ENCODE results near the gene CCDC50. TPM values are rescaled to one million over a fixed set of nuclear protein-coding genes. Genes with fewer than 3 reads are reported as not detected.

CCDC50 gene
- total RNA-seq, 1 donor from 2014 or later: 34.1 TPM

DNA sequence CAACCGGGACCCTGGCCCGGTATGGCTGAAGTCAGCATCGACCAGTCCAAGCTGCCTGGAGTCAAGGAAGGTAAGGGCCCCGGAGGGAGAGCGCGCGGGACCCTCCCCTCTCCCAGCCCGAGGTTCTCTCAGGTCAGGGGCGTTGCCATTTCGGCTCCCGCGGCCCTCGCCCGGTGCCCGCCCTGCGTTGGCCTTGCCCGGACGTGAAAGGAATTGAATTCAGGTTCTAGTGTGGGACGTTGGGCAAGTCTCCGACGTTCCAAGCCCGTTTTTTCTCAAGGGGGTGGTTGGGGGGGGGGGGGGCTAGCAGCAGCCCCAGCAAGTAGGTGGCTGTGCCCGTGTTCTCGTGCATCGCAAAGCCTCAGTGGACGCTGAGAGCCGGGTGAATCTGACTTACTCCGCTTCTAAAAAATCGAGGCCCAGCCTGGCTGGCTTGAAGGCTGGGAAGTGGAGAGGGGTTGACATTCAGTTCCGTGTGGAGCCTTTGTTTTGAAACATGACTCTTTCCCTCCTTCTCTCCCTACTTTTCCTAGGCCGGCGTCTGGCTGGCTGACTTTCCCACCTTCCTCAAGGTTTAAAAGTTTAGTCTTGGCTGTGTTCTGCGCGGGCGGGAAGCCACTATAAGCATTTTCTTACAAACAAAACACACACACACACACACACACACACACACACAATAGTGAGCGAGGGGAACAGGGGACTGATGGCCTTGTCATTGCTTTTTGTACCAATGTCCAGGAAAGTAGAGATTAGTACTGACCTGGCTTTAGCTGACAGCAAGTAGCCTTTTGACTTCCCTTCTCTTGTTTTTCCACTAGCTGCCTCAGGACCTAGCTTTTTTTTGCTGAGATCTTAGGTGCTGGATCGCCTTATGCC, 698 bp downstream of the CCDC50 start, which contains the start of gene UTS2B:
Gene UTS2B (minus strand): TSS at position 873 of the 876 bp plus-strand sequence. CDS start 48,337 bp downstream, outside the sequence.
- Mint-ChIP-seq H3K4me1 (peaks cover 18% of the 10 kb centered on the region), H3K9me3 (no peaks in the 10 kb centered on the region), H3K27me3 (peaks cover 18% of the 10 kb centered on the region), H3K27ac (peak within 1 kb of the TSS; percentile 82), H3K36me3 (ENCODE audit: low read depth) (peaks cover 2% of the 10 kb centered on the region), H3K4me3 (peak within 1 kb of the TSS; percentile 82)
- peak; percentile 75 for DNase-seq
- intact Hi-C loops (cut with micrococcal nuclease): loop anchor here (1.0 kb wide), 1 partner anchor 7 kb away; no protein-coding TSS in a partner anchor

GRCh38 chr3:191330530-191331048, 1.4 kb downstream of the CCDC50 start:
- Mint-ChIP-seq H3K9me3 (no peaks in the 10 kb centered on the region), H3K27ac (peak overlapping the region; percentile 82), H3K27me3 (peaks cover 18% of the 10 kb centered on the region), H3K36me3 (ENCODE audit: low read depth) (peaks cover 2% of the 10 kb centered on the region), H3K4me3 (peak overlapping the region; percentile 82), H3K4me1 (peaks cover 18% of the 10 kb centered on the region)
- no peak for DNase-seq
- intact Hi-C loops (cut with micrococcal nuclease): no loop called here

- no peak overlapping the region for H3K27ac Mint-ChIP-seq
- no peak for DNase-seq
- peaks cover 2% of the 10 kb centered on the region for H3K36me3 Mint-ChIP-seq (ENCODE audit: low read depth)
- peaks cover 18% of the 10 kb centered on the region for H3K27me3 Mint-ChIP-seq
- H3K9me3 Mint-ChIP-seq: no peaks in the 10 kb centered on the region
- intact Hi-C loops (cut with micrococcal nuclease): no loop called here
- H3K4me1 Mint-ChIP-seq: peaks cover 18% of the 10 kb centered on the region
- peak overlapping the region; percentile 82 for H3K4me3 Mint-ChIP-seq
Observed at GRCh38 chr3:191331388-191331787, 2.2 kb downstream of the CCDC50 start.

DNA sequence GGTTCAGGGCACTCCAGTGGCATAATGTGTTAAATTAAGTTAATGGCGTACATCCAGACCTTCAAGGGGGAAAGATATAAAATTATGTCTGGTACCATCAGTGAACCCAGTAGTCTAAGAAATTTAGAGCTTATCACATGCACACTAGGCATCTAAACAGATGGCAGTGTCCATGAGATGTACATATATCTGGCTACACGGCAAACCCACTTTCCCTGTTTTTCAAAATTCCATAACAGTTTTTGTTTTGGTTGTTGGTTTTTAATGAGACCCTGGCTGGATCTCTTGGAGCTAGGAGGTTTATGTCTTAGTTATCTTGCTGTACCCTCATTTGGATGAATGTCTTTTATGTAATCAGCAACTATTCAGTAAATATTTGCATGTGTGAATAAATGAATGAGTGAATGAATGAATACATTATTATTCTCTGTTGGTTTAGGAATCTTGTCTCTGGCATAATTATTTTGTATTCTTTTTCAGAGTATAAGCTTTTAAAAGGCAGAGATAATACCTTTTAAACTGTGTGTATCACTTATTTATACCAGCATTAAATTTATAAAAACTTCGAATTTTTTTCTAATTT, 4.2 kb downstream of the CCDC50 start:
- Mint-ChIP-seq H3K4me1 (peaks cover 28% of the 10 kb centered on the region), H3K27ac (no peak overlapping the region), H3K9me3 (no peaks in the 10 kb centered on the region), H3K4me3 (no peak overlapping the region), H3K27me3 (peaks cover 16% of the 10 kb centered on the region), H3K36me3 (ENCODE audit: low read depth) (peaks cover 2% of the 10 kb centered on the region)
- no peak for DNase-seq
- intact Hi-C loops (cut with micrococcal nuclease): no loop called here

GRCh38 chr3:191334346-191334893, 5.2 kb downstream of the CCDC50 start:
- intact Hi-C loops (cut with micrococcal nuclease): no loop called here
- peaks cover 25% of the 10 kb centered on the region for H3K4me1 Mint-ChIP-seq
- DNase-seq: no peak
- no peak overlapping the region for H3K4me3 Mint-ChIP-seq
- peak overlapping the region; percentile 35 for H3K27ac Mint-ChIP-seq
- H3K27me3 Mint-ChIP-seq: peaks cover 11% of the 10 kb centered on the region
- H3K9me3 Mint-ChIP-seq: no peaks in the 10 kb centered on the region
- H3K36me3 Mint-ChIP-seq (ENCODE audit: low read depth): peaks cover 2% of the 10 kb centered on the region

- Mint-ChIP-seq H3K27me3 (peaks cover 3% of the 10 kb centered on the region), H3K4me1 (peaks cover 16% of the 10 kb centered on the region), H3K9me3 (no peaks in the 10 kb centered on the region), H3K27ac (peak overlapping the region; percentile 15), H3K4me3 (no peak overlapping the region), H3K36me3 (ENCODE audit: low read depth) (no peaks in the 10 kb centered on the region)
- intact Hi-C loops (cut with micrococcal nuclease): loop anchor here (1.0 to 5.0 kb wide), 3 partner anchors 8 to 40 kb away; partner anchors contain the start of gene CCDC50
- DNase-seq: no peak
Observed at GRCh38 chr3:191336833-191337232, 7.6 kb downstream of the CCDC50 start.

- no peaks in the 10 kb centered on the region for H3K27me3 Mint-ChIP-seq
- no peak overlapping the region for H3K4me3 Mint-ChIP-seq
- DNase-seq: no peak
- H3K27ac Mint-ChIP-seq: peak overlapping the region; percentile 72
- no peaks in the 10 kb centered on the region for H3K9me3 Mint-ChIP-seq
- H3K36me3 Mint-ChIP-seq (ENCODE audit: low read depth): no peaks in the 10 kb centered on the region
- intact Hi-C loops (cut with micrococcal nuclease): loop anchor here (5.0 kb wide), 1 partner anchor 39 kb away; no protein-coding TSS in a partner anchor
- peaks cover 20% of the 10 kb centered on the region for H3K4me1 Mint-ChIP-seq
Observed at GRCh38 chr3:191338177-191338488, 8.9 kb downstream of the CCDC50 start.

DNA sequence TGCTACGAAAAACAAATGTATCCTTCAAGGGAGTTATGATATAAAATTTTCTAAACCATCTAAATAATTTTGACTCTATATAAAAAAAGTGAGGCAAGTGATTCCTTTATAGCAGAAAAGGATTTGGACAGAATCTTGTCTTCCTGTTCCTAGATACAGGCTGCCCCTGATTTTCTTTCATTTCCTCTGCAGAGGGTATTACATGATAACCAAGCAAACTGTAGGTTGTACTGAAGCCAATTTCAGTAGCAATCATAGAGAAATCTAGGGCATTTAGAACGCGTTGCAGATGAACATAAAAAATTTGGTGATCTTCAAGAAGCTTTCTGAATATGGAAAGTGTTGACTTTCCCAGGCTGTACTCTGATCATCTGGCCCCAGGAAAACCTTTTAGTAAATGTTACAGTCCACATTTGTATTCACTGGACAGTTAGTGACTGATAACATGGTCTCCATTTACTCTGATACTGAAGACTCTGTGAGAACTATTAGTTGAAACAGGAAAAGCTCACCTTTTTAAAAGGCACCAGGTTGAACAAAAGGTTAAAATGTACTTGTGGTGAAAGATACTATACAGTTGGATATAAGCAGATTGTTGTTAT, 10.2 kb downstream of the CCDC50 start:
- DNase-seq: no peak
- H3K27ac Mint-ChIP-seq: no peak overlapping the region
- no peak overlapping the region for H3K4me3 Mint-ChIP-seq
- H3K27me3 Mint-ChIP-seq: no peaks in the 10 kb centered on the region
- no peaks in the 10 kb centered on the region for H3K9me3 Mint-ChIP-seq
- intact Hi-C loops (cut with micrococcal nuclease): loop anchor here (5.0 kb wide), 1 partner anchor 38 kb away; no protein-coding TSS in a partner anchor
- H3K36me3 Mint-ChIP-seq (ENCODE audit: low read depth): no peaks in the 10 kb centered on the region
- H3K4me1 Mint-ChIP-seq: peaks cover 20% of the 10 kb centered on the region

DNA sequence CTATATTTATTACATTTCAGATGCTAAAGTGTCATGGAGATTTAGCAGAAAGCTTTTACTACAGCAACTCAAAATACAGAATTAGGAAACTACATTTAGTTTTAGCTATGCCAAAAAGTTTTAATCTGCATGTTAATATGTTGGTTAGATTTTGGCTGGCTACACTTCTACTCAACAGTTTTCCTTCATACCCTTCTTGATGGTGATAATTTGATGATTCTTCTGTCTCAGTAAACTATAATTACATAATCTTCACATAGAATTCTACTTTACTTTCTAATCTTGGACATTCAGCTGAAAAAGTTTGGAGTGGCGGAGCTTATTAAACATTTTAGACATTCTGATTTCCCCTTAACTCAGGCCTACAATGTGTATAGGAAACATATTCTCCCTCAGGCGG, 11.2 kb downstream of the CCDC50 start:
- DNase-seq: no peak
- Mint-ChIP-seq H3K36me3 (ENCODE audit: low read depth) (no peaks in the 10 kb centered on the region), H3K27me3 (no peaks in the 10 kb centered on the region), H3K9me3 (no peaks in the 10 kb centered on the region), H3K4me3 (no peak overlapping the region), H3K4me1 (peaks cover 17% of the 10 kb centered on the region), H3K27ac (no peak overlapping the region)
- intact Hi-C loops (cut with micrococcal nuclease): no loop called here

DNA sequence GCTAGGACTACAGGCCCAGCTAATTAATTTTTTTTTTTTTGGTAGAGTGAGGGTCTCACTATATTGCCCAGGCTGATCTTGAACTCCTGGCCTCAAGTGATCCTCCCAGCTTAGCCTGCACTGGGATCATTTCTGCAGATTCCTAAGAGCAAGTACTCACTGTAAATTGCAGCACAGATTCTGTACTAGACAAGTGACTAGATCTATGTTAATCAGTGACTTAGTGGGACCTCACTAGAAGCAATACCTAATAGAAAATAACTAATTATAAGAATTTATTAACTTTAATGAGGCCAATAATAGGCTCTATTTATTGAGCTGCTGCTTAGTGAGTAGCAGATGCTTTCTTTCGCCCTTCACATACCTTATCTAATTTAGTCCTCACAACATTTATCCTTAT, 11.8 kb downstream of the CCDC50 start:
- intact Hi-C loops (cut with micrococcal nuclease): no loop called here
- Mint-ChIP-seq H3K27ac (no peak overlapping the region), H3K9me3 (no peaks in the 10 kb centered on the region), H3K27me3 (no peaks in the 10 kb centered on the region), H3K4me1 (peaks cover 17% of the 10 kb centered on the region), H3K36me3 (ENCODE audit: low read depth) (no peaks in the 10 kb centered on the region), H3K4me3 (no peak overlapping the region)
- no peak for DNase-seq

GRCh38 chr3:191342006-191342405, 12.8 kb downstream of the CCDC50 start:
- Mint-ChIP-seq H3K27me3 (no peaks in the 10 kb centered on the region), H3K4me3 (no peak overlapping the region), H3K36me3 (ENCODE audit: low read depth) (no peaks in the 10 kb centered on the region), H3K4me1 (peaks cover 12% of the 10 kb centered on the region), H3K9me3 (no peaks in the 10 kb centered on the region), H3K27ac (no peak overlapping the region)
- no peak for DNase-seq
- intact Hi-C loops (cut with micrococcal nuclease): no loop called here

- intact Hi-C loops (cut with micrococcal nuclease): no loop called here
Observed at GRCh38 chr3:191342411-191342810, 13.2 kb downstream of the CCDC50 start.

GRCh38 chr3:191343115-191343514, 13.9 kb downstream of the CCDC50 start:
- no peak for DNase-seq
- Mint-ChIP-seq H3K4me1 (peaks cover 8% of the 10 kb centered on the region), H3K27ac (no peak overlapping the region), H3K4me3 (no peak overlapping the region), H3K9me3 (no peaks in the 10 kb centered on the region), H3K36me3 (ENCODE audit: low read depth) (no peaks in the 10 kb centered on the region), H3K27me3 (no peaks in the 10 kb centered on the region)
- intact Hi-C loops (cut with micrococcal nuclease): no loop called here

More at GRCh38 chr3:191342411-191342810, 13.2 kb downstream of the CCDC50 start:
- Mint-ChIP-seq H3K9me3 (no peaks in the 10 kb centered on the region), H3K27ac (no peak overlapping the region), H3K4me1 (peaks cover 12% of the 10 kb centered on the region), H3K27me3 (no peaks in the 10 kb centered on the region), H3K4me3 (no peak overlapping the region), H3K36me3 (ENCODE audit: low read depth) (no peaks in the 10 kb centered on the region)
- no peak for DNase-seq

Measured in activated CD4-positive, alpha-beta T cell treated with anti-CD3 and anti-CD28 coated beads, Interleukin-2, amount 10 ng/mL, durations not matched to agents 24 days and 14 days (primary cell).